T-cell (primary cell): Measurements from ENCODE around the gene SH3RF1. TPM values are rescaled to one million over a fixed set of nuclear protein-coding genes. Genes with fewer than 3 reads are reported as not detected.

Source experiments
- ATAC-seq, 4 experiments: fragments of 200-7000 bp in 3 of 4; fragments of 150-1000 bp in 1 of 4; cut with Tn5 transposase; replicated peaks in 1 of 4; 1 replicate in 3 of 4; 2 replicates in 1 of 4; pipeline ENCODE4 v1.10.0; 2021; ENCODE audit warnings: moderate library complexity in 3 of 4, mild to moderate bottlenecking in 2 of 4, moderate number of reproducible peaks in 1 of 4
- CTCF ChIA-PET, 2 donors: fragments of 300-600 bp; sonication (Branson Sonifier 250); formaldehyde crosslinking; loops; one replicate each; lab custom pipeline; 2022; ENCODE audit warnings: antibody characterized with exemption in 2 of 2; lab: Charles Lee
- POLR2A ChIA-PET, 2 donors: fragments of 300-600 bp; sonication (Branson Sonifier 250); formaldehyde crosslinking; loops; one replicate each; lab custom pipeline; 2022; ENCODE audit warnings: antibody characterized with exemption in 2 of 2; lab: Charles Lee
- DNase-seq, 35 experiments: peaks; one replicate each; pipeline versions ENCODE4 v3.0.0 to v3.0.0-alpha.2; 2013 to 2023
- H3K27ac ChIP-seq: one replicate; pipeline ENCODE4 v1.5.1; 2013; ENCODE audit warnings: low read length
- H3K27me3 ChIP-seq, 2 experiments: replicated peaks in 1 of 2; 1 replicate in 1 of 2; 2 replicates in 1 of 2; pipeline versions ENCODE4 v1.6.1 to v1.7.0; 2013; ENCODE audit warnings: low read length in 1 of 2, mixed read lengths in 1 of 2; ENCODE audit not compliant: control insufficient read depth in 2 of 2, insufficient read depth in 2 of 2; ENCODE audit errors: extremely low read depth in 1 of 2
- H3K36me3 ChIP-seq, 2 donors: 1 replicate in 1 of 2; 2 replicates in 1 of 2; pipeline versions ENCODE4 v1.6.1 to v1.7.0; 2013; ENCODE audit warnings: low read length in 1 of 2; ENCODE audit not compliant: control insufficient read depth in 2 of 2, insufficient read depth in 1 of 2; ENCODE audit errors: extremely low read depth in 1 of 2
- H3K4me1 ChIP-seq, 2 experiments: 1 replicate in 1 of 2; 2 replicates in 1 of 2; pipeline versions ENCODE4 v1.6.1 to v1.7.0; 2013; ENCODE audit warnings: low read length in 2 of 2, mixed read lengths in 1 of 2; ENCODE audit not compliant: insufficient read depth in 2 of 2, control insufficient read depth in 1 of 2; ENCODE audit errors: extremely low read depth in 1 of 2
- H3K4me3 ChIP-seq, 2 donors: 1 replicate in 1 of 2; 2 replicates in 1 of 2; pipeline versions ENCODE4 v1.5.1 to v1.7.0; 2013; ENCODE audit warnings: mild to moderate bottlenecking in 2 of 2, low read length in 1 of 2, moderate library complexity in 1 of 2; ENCODE audit not compliant: control insufficient read depth in 1 of 2; ENCODE audit errors: extremely low read depth in 1 of 2
- H3K9me3 ChIP-seq: 2 replicates; pipeline ENCODE4 v1.7.0; 2013
- H3K27ac Mint-ChIP-seq, 2 donors: one replicate each; pipeline ENCODE4 v1.8.0; 2020 to 2021; ENCODE audit warnings: mild to moderate bottlenecking in 2 of 2, mixed read lengths in 2 of 2
- H3K27me3 Mint-ChIP-seq, 2 donors: one replicate each; pipeline ENCODE4 v1.8.0; 2021 to 2022; ENCODE audit warnings: mixed read lengths in 2 of 2
- H3K36me3 Mint-ChIP-seq: one replicate; pipeline ENCODE4 v1.8.0; 2021; ENCODE audit warnings: mixed read lengths
- H3K4me1 Mint-ChIP-seq, 3 donors: one replicate each; pipeline ENCODE4 v1.8.0; 2020 to 2022; ENCODE audit warnings: mixed read lengths in 3 of 3, mild to moderate bottlenecking in 1 of 3
- H3K4me3 Mint-ChIP-seq, 3 donors: one replicate each; pipeline ENCODE4 v1.8.0; 2020 to 2022; ENCODE audit warnings: mild to moderate bottlenecking in 3 of 3, mixed read lengths in 3 of 3, moderate library complexity in 3 of 3
- H3K9me3 Mint-ChIP-seq, 3 donors: one replicate each; pipeline ENCODE4 v1.8.0; 2020 to 2022; ENCODE audit warnings: mixed read lengths in 3 of 3
- WGBS: methylation state at CpG from one replicate; pipeline ENCODE4 v1.1.5; 2013; ENCODE audit warnings: missing lambda C conversion rate; ENCODE audit not compliant: insufficient coverage; 5-methylcytosine and 5-hydroxymethylcytosine counted together
- total RNA-seq, 35 experiments: library from RNA in 6 of 35; stranded (reverse) in 6 of 35; fragments of 120-200 nt in 1 of 35; gene quantifications; one replicate each; pipeline versions ENCODE4 v1.2.1 to v1.2.4 and lab custom pipeline; 2013 to 2026

SH3RF1 gene
- total RNA-seq, 5 donors from 2014 or later (not counting 1 experiment from before 2014, with no cell fraction given), result 0.23 to 0.60 (median 0.27) TPM; not detected in 1

GRCh38 chr4:169110633-169111032, 160.1 kb downstream of the SH3RF1 start:
- no peak for DNase-seq
- Mint-ChIP-seq H3K36me3 (no peaks in the 10 kb centered on the region), H3K9me3 (no peaks in the 10 kb centered on the region), H3K27me3 (peaks cover 0 to 6% of the 10 kb centered on the region in 2 donors), H3K27ac (no peak overlapping the region), H3K4me3 (no peak overlapping the region), H3K4me1 (no peaks in the 10 kb centered on the region)
- Histone ChIP-seq H3K4me3 (no peak overlapping the region), H3K9me3 (no peaks in the 10 kb centered on the region), H3K27ac (no peak overlapping the region), H3K36me3 (no peaks in the 10 kb centered on the region), H3K4me1 (no peaks in the 10 kb centered on the region), H3K27me3 (peaks cover 0 to 8% of the 10 kb centered on the region in 2 experiments)
- CTCF ChIA-PET, result no interaction called here
- no peak for ATAC-seq
- 95% methylated on average over 4 of the region's 4 CpGs for WGBS
- POLR2A ChIA-PET, result no interaction called here

- Mint-ChIP-seq H3K9me3 (no peaks in the 10 kb centered on the region), H3K27me3 (peaks cover 2 to 8% of the 10 kb centered on the region in 2 donors), H3K36me3 (no peaks in the 10 kb centered on the region), H3K27ac (no peak overlapping the region), H3K4me3 (no peak overlapping the region), H3K4me1 (no peaks in the 10 kb centered on the region)
- ChIA-PET CTCF (interaction anchor here in 1 of 2 donors (0.6 kb wide), 1 partner anchor 138 kb away, joined by 3 read pairs; no protein-coding TSS in a partner anchor), POLR2A (no interaction called here)
- WGBS, result 100% methylated on average over 1 of the region's 2 CpGs
- no peak overlapping the region for H3K4me3 ChIP-seq
- no peak for ATAC-seq
- H3K4me1 ChIP-seq, result no peaks in the 10 kb centered on the region
- no peak overlapping the region for H3K27ac ChIP-seq
- H3K36me3 ChIP-seq, result no peaks in the 10 kb centered on the region
- peaks cover 0 to 8% of the 10 kb centered on the region in 2 experiments for H3K27me3 ChIP-seq
- no peak for DNase-seq
- no peaks in the 10 kb centered on the region for H3K9me3 ChIP-seq
These were observed 161.6 kb downstream of the SH3RF1 start for GRCh38 chr4:169109035-169109675.

DNA sequence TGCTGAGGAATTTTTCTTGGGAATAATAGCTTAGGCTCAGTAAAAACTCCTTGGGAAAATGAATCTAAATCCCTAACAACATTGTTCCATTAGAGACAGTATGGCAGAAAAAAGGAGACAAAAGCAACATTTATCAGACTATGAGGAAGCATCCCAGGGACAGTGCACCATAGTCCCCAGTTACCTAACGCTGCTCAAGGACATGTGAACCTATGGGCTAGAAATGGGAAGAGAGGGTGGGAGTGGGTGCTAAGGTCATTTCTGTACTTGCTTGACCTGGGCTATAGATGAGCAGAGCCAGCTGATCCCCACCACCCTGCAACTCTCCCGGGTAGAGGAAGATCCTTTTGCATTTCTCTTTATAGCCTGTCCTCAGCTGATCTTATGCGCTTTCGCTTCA, 162.5 kb downstream of the SH3RF1 start:
- Mint-ChIP-seq H3K4me3 (no peak overlapping the region), H3K9me3 (no peaks in the 10 kb centered on the region), H3K27ac (no peak overlapping the region), H3K36me3 (no peaks in the 10 kb centered on the region), H3K27me3 (peaks cover 6 to 11% of the 10 kb centered on the region in 2 donors), H3K4me1 (no peaks in the 10 kb centered on the region)
- peaks cover 0 to 11% of the 10 kb centered on the region in 2 experiments for H3K27me3 ChIP-seq
- WGBS, result 96% methylated on average over 3 of the region's 4 CpGs
- DNase-seq, result no peak
- no peak overlapping the region for H3K4me3 ChIP-seq
- no peaks in the 10 kb centered on the region for H3K4me1 ChIP-seq
- no peak overlapping the region for H3K27ac ChIP-seq
- H3K9me3 ChIP-seq, result no peaks in the 10 kb centered on the region
- no peak for ATAC-seq
- H3K36me3 ChIP-seq, result no peaks in the 10 kb centered on the region
- CTCF ChIA-PET, result no interaction called here
- POLR2A ChIA-PET, result no interaction called here

- Mint-ChIP-seq H3K4me3 (no peak overlapping the region), H3K9me3 (no peaks in the 10 kb centered on the region), H3K36me3 (no peaks in the 10 kb centered on the region), H3K27ac (no peak overlapping the region), H3K27me3 (peaks cover 6 to 11% of the 10 kb centered on the region in 2 donors), H3K4me1 (no peaks in the 10 kb centered on the region)
- no peak overlapping the region for H3K27ac ChIP-seq
- ChIA-PET CTCF (no interaction called here), POLR2A (no interaction called here)
- H3K9me3 ChIP-seq, result no peaks in the 10 kb centered on the region
- no peaks in the 10 kb centered on the region for H3K4me1 ChIP-seq
- no CpG with 5 or more reads among the region's 2 CpGs for WGBS
- H3K36me3 ChIP-seq, result no peaks in the 10 kb centered on the region
- DNase-seq, result no peak
- no peak overlapping the region for H3K4me3 ChIP-seq
- peaks cover 0 to 11% of the 10 kb centered on the region in 2 experiments for H3K27me3 ChIP-seq
- ATAC-seq, result no peak
These were observed 163.2 kb downstream of the SH3RF1 start for GRCh38 chr4:169107528-169107927.

- H3K36me3 Mint-ChIP-seq, result no peaks in the 10 kb centered on the region
- H3K27me3 Mint-ChIP-seq, result peaks cover 6 to 11% of the 10 kb centered on the region in 2 donors
- no peaks in the 10 kb centered on the region for H3K9me3 ChIP-seq
- ATAC-seq, result no peak
- H3K4me1 ChIP-seq, result no peaks in the 10 kb centered on the region
- H3K4me1 Mint-ChIP-seq, result no peaks in the 10 kb centered on the region
- no peak for DNase-seq
- H3K27ac ChIP-seq, result no peak overlapping the region
- no peak overlapping the region for H3K4me3 ChIP-seq
- H3K4me3 Mint-ChIP-seq, result no peak overlapping the region
- 84% methylated on average over 7 of the region's 16 CpGs for WGBS
- ChIA-PET POLR2A (interaction anchor here in 1 of 2 donors (0.6 kb wide), 1 partner anchor 10 kb away, joined by 3 read pairs; no protein-coding TSS in a partner anchor), CTCF (interaction anchor here in 1 of 2 donors (0.6 kb wide), 1 partner anchor 97 kb away, joined by 4 read pairs; the partner anchor contains the start of gene CBR4)
- H3K9me3 Mint-ChIP-seq, result no peaks in the 10 kb centered on the region
- H3K27ac Mint-ChIP-seq, result no peak overlapping the region
- peaks cover 0 to 11% of the 10 kb centered on the region in 2 experiments for H3K27me3 ChIP-seq
- no peaks in the 10 kb centered on the region for H3K36me3 ChIP-seq
These were observed 164.0 kb downstream of the SH3RF1 start for GRCh38 chr4:169106696-169107229.

DNA sequence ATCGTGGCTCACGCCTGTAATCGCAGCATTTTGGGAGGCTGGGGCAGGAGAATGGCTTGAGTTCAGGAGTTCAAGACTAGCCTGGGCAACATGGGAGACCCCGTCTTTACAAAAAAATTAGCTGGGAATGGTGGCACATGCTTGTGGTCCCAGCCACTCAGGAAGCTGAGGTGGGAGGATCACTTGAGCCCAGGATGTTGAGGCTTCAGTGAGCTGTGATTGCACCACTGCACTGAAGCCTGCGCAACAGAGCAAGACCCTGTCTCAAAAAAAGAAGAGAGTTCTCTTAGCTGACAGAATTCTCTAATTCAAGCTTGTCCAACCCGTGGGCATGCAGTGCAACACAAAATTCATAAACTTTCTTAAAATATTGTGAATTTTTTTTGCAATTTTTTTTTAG, 165.1 kb downstream of the SH3RF1 start:
- no peak for DNase-seq
- H3K4me3 Mint-ChIP-seq, result no peak overlapping the region
- POLR2A ChIA-PET, result no interaction called here
- H3K36me3 ChIP-seq, result no peaks in the 10 kb centered on the region
- peaks cover 0 to 11% of the 10 kb centered on the region in 2 experiments for H3K27me3 ChIP-seq
- no peaks in the 10 kb centered on the region for H3K4me1 Mint-ChIP-seq
- ATAC-seq, result no peak
- no peaks in the 10 kb centered on the region for H3K36me3 Mint-ChIP-seq
- no peak overlapping the region for H3K27ac ChIP-seq
- 93% methylated on average over 5 of the region's 6 CpGs for WGBS
- no peaks in the 10 kb centered on the region for H3K4me1 ChIP-seq
- H3K4me3 ChIP-seq, result no peak overlapping the region
- CTCF ChIA-PET, result interaction anchor here in 1 of 2 donors (0.6 kb wide), 1 partner anchor 952 kb away, joined by 4 read pairs; no protein-coding TSS in a partner anchor
- H3K9me3 ChIP-seq, result no peaks in the 10 kb centered on the region
- H3K27me3 Mint-ChIP-seq, result peaks cover 6 to 8% of the 10 kb centered on the region in 2 donors
- H3K27ac Mint-ChIP-seq, result no peak overlapping the region
- no peaks in the 10 kb centered on the region for H3K9me3 Mint-ChIP-seq
